Choroid plexus epithelial cell (primary cell): ENCODE data around the gene UBE2E3.

Source experiments
- DNase-seq: peaks from one replicate; pipeline ENCODE4 v3.0.0-alpha.2; 2010; ENCODE audit warnings: low read depth
- H3K4me3 ChIP-seq: 2 replicates; pipeline ENCODE4 v1.5.1; 2011; ENCODE audit warnings: low read depth, mild to moderate bottlenecking, control low read depth, low read length, moderate library complexity
- CTCF ChIP-seq: conservative IDR thresholded peaks from 2 replicates; pipeline ENCODE4 v1.5.1; 2011; ENCODE audit warnings: low read depth, mild to moderate bottlenecking, control low read depth, inconsistent platforms, low read length, moderate library complexity

The UBE2E3 gene

GRCh38 chr2:180987146-180987545 is 6.7 kb downstream of the UBE2E3 start:
- TF ChIP-seq CTCF = no peak
- DNase-seq = no peak
- no peak overlapping the region for H3K4me3 ChIP-seq

GRCh38 chr2:180990337-180990736 is 9.9 kb downstream of the UBE2E3 start:
- TF ChIP-seq CTCF = no peak
- no peak for DNase-seq

GRCh38 chr2:180990794-180991193 is 10.4 kb downstream of the UBE2E3 start:
- no peak for DNase-seq
- H3K4me3 ChIP-seq = no peak overlapping the region
- TF ChIP-seq CTCF = no peak

More at GRCh38 chr2:180990337-180990736, 9.9 kb downstream of the UBE2E3 start:
- no peak overlapping the region for H3K4me3 ChIP-seq

GRCh38 chr2:180991361-180991760 is 11.0 kb downstream of the UBE2E3 start:
- no peak for TF ChIP-seq CTCF
- no peak for DNase-seq
- no peak overlapping the region for H3K4me3 ChIP-seq

- no peak for TF ChIP-seq CTCF
- DNase-seq = no peak
- no peak overlapping the region for H3K4me3 ChIP-seq
Measured at GRCh38 chr2:180991820-180992219, 11.4 kb downstream of the UBE2E3 start.

GRCh38 chr2:180992994-180993393 is 12.6 kb downstream of the UBE2E3 start:
- H3K4me3 ChIP-seq = no peak overlapping the region
- DNase-seq = no peak
- TF ChIP-seq CTCF = peak; percentile 23

- no peak for DNase-seq
- TF ChIP-seq CTCF = no peak
- no peak overlapping the region for H3K4me3 ChIP-seq
Measured at GRCh38 chr2:180999274-180999964, 19.0 kb downstream of the UBE2E3 start.
